Fibroblast of skin of left biceps (primary cell): ENCODE measurements around the gene PBX4.

ENCODE experiments used
- DNase-seq, 2 experiments: peaks; one replicate each; pipeline ENCODE4 v3.0.0-alpha.2; 2013; ENCODE audit warnings: low read depth in 2 of 2

The PBX4 gene

GRCh38 chr19:19540064-19540714 lies 78.3 kb downstream of the PBX4 start:
- peak; percentile 31 to 34 for DNase-seq

GRCh38 chr19:19539698-19540063 lies 78.8 kb downstream of the PBX4 start:
- no peak for DNase-seq

- no peak for DNase-seq
Observed at GRCh38 chr19:19538785-19539166, 79.7 kb downstream of the PBX4 start.

DNA sequence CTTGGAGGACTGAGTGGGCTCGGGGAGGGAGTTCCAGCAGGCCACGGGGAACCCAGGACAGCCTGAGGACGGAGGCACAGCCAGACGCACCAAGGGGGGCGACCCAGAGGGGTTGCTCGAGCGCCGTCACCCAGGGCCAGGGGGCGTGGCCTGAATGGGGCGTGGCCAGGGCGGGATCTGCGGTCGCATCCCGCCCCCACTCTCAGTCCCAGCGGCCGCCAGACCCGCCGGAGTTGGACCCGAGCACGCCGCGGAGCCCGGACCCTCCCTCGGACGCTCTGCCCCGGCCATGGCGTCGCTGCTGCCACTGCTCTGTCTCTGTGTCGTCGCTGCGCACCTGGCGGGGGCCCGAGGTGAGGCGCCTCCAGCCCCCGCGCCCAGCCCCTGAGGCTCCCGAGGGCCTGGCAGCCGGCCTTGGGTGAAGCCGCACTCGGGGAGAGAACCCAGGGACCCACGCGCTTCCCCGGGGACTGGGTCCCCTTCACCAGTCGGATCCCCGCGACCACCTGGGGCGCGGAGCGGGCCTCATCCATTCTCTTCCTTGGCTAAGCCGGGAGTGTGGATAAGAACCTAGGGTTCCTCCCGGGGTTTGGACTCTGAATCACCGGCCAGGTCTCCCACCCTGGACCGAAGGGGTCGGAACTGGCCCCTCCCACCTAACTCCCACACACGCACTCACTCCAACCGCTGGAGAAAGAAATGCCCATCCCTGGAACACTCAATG lies 80.3 kb downstream of the PBX4 start, which contains the start of gene CILP2:
Gene CILP2 (plus strand): TSS at position 205 of the 724 bp plus-strand sequence. CDS start 85 bp downstream, at position 290.
- no peak for DNase-seq

DNA sequence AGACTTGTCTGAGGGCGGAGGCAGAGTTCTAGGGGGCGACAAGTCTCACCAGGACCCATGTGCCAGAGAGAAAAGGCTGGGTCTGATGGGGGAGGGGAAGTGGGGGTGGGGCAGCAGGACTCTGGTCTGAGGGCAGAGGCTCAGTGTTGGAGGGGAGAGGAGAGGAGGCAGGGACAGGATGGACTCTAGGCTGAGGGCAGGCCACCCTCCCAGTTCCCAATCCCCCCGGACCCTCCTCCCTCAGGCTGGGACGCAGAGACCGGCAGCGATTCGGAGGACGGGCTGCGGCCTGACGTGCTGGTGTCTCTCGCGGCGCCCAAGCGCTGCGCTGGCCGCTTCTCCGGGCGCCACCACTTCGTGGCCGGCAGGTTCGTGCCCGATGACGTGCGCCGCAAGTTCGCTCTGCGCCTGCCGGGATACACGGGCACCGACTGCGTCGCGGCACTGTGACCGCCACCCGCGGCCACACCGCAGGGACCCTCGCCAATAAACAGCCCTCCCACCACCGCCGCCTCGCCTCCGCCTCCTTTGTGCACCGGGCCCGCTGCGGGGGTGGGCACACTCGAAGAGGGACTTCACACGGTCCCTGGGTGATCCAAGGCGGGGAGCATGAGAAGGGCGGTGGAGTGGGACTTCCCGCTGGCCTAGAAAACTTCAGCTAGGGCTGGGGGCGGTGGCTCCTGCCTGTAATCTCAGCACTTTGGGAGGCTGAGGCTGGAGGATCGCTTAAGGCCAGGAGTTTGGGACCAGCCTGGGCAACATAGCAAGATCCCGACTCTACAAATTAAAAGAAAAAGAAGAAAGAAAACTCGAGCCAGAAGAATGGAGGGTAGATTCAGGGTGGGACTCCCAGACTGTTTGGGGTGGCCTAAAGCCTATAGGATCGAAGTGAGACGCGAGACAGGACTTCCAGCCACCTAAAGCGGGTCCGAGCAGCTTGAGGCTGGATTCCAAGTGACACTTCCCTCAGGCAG lies 81.1 kb downstream of the PBX4 start:
- DNase-seq = no peak

DNA sequence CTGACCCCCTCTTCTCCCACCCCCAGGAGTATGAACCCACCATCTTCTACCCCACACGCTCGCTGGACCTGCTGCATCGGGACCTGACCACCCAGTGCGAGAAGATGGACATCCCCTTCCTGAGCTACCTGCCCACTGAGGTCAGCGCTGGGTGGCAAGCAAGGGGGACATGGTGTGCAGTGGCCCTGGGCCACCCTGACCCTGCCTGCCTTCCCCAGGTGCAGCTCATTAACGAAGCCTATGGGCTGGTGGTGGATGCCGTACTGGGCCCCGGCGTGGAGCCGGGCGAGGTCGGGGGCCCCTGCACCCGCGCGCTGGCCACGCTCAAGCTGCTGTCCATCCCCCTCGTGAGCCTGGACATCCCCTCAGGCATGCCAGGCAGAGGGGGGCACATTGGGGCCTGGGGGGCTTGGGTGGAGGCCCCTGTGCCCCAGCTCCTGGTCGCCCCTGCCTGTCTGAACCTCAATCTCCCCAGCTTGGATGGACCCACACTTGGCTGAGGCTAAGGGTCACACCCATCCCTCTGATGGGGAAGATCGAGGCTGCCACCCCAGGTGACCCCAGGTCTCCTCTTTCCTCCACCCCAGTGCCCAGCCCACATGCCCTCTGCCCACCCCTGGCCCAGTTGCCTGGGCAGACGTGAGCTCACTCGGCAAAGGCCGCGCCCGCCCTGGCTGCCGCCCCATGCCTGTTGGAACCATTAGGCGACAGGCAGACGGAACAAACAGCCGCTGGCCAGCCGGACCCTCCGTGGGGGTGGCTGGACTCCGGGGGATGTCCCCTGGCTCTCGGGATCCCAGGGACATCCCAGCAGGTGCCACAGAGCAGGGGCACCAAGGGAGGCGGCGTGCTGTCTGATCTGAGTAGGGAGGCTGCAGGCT lies 82.9 kb downstream of the PBX4 start:
- DNase-seq = no peak

- no peak for DNase-seq
Observed at GRCh38 chr19:19534556-19535265, 83.8 kb downstream of the PBX4 start.

- no peak for DNase-seq
Observed at GRCh38 chr19:19533841-19534240, 84.6 kb downstream of the PBX4 start.

GRCh38 chr19:19532806-19533701 lies 85.4 kb downstream of the PBX4 start:
- no peak for DNase-seq

- DNase-seq = no peak
Observed at GRCh38 chr19:19531951-19532805, 86.3 kb downstream of the PBX4 start.

DNA sequence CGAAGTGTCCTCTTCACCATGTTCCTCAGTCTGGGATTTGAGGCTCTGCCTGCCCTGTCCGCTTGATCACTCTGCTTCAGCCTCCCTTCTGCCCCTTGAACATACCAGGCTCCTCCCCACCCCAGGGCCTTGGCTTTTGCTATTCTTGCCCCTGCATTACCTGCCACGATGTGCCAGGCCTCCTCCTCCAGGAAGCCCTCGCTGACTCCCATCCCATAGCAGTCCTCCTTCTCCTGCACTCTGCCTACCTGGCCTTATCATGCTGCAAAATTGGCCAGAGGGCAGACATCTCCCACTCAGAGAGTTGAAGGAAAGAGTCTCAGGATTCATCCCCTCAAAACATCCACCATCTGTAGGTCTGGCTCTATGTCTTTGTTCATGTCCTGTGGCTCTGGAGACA lies 87.6 kb downstream of the PBX4 start:
- DNase-seq = no peak

- no peak for DNase-seq
Observed at GRCh38 chr19:19530423-19530804, 88.1 kb downstream of the PBX4 start.

- no peak for DNase-seq
Observed at GRCh38 chr19:19529783-19530422, 88.6 kb downstream of the PBX4 start.

GRCh38 chr19:19528721-19529490 lies 89.6 kb downstream of the PBX4 start, which contains the start of gene YJEFN3:
YJEFN3 (plus strand) TSS chr19:19528911; CDS start chr19:19528933, 22 bp downstream.
- DNase-seq = no peak

GRCh38 chr19:19527674-19528625 lies 90.5 kb downstream of the PBX4 start:
- no peak for DNase-seq

GRCh38 chr19:19527371-19527656 lies 91.2 kb downstream of the PBX4 start:
- DNase-seq = no peak
